ENCODE measurements around the gene POGK.

Gene POGK

GRCh38 chr1:166884971-166885370 lies 45.7 kb downstream of the POGK start:
- in situ Hi-C loops (cut with HindIII; ENCODE audit: low pct_ligation_motif_present, low pct_unique_long_range_greater_than_20kb, low sequenced_read_pairs), result no loop called here
- no peak for DNase-seq

- in situ Hi-C loops (cut with HindIII; ENCODE audit: low pct_ligation_motif_present, low pct_unique_long_range_greater_than_20kb, low sequenced_read_pairs), result no loop called here
- no peak for DNase-seq
Observed at GRCh38 chr1:166888373-166889111, 49.3 kb downstream of the POGK start.

- DNase-seq, result no peak
Observed at GRCh38 chr1:166889776-166890175, 50.5 kb downstream of the POGK start.

GRCh38 chr1:166895766-166896165 lies 56.5 kb downstream of the POGK start:
- no peak for DNase-seq

More at GRCh38 chr1:166889776-166890175, 50.5 kb downstream of the POGK start:
- in situ Hi-C loops (cut with HindIII; ENCODE audit: low pct_ligation_motif_present, low pct_unique_long_range_greater_than_20kb, low sequenced_read_pairs), result no loop called here

GRCh38 chr1:166899769-166900168 lies 60.5 kb downstream of the POGK start:
- in situ Hi-C loops (cut with HindIII; ENCODE audit: low pct_ligation_motif_present, low pct_unique_long_range_greater_than_20kb, low sequenced_read_pairs), result loop anchor here (25.0 kb wide), 1 partner anchor 163 kb away; no protein-coding TSS in a partner anchor
- DNase-seq, result no peak

More at GRCh38 chr1:166895766-166896165, 56.5 kb downstream of the POGK start:
- in situ Hi-C loops (cut with HindIII; ENCODE audit: low pct_ligation_motif_present, low pct_unique_long_range_greater_than_20kb, low sequenced_read_pairs), result no loop called here

- in situ Hi-C loops (cut with HindIII; ENCODE audit: low pct_ligation_motif_present, low pct_unique_long_range_greater_than_20kb, low sequenced_read_pairs), result loop anchor here (25.0 kb wide), 1 partner anchor 161 kb away; no protein-coding TSS in a partner anchor
- DNase-seq, result peak; percentile 29
Observed at GRCh38 chr1:166900987-166901386, 61.7 kb downstream of the POGK start.

- DNase-seq, result peak; percentile 37
Observed at GRCh38 chr1:166902279-166902678, 63.0 kb downstream of the POGK start.

GRCh38 chr1:166903232-166903631 lies 64.0 kb downstream of the POGK start:
- DNase-seq, result no peak
- in situ Hi-C loops (cut with HindIII; ENCODE audit: low pct_ligation_motif_present, low pct_unique_long_range_greater_than_20kb, low sequenced_read_pairs), result loop anchor here (25.0 kb wide), 1 partner anchor 159 kb away; no protein-coding TSS in a partner anchor

More at GRCh38 chr1:166902279-166902678, 63.0 kb downstream of the POGK start:
- in situ Hi-C loops (cut with HindIII; ENCODE audit: low pct_ligation_motif_present, low pct_unique_long_range_greater_than_20kb, low sequenced_read_pairs), result loop anchor here (25.0 kb wide), 1 partner anchor 160 kb away; no protein-coding TSS in a partner anchor

GRCh38 chr1:166905136-166905535 lies 65.9 kb downstream of the POGK start:
- DNase-seq, result no peak
- in situ Hi-C loops (cut with HindIII; ENCODE audit: low pct_ligation_motif_present, low pct_unique_long_range_greater_than_20kb, low sequenced_read_pairs), result loop anchor here (25.0 kb wide), 1 partner anchor 157 kb away; no protein-coding TSS in a partner anchor

- in situ Hi-C loops (cut with HindIII; ENCODE audit: low pct_ligation_motif_present, low pct_unique_long_range_greater_than_20kb, low sequenced_read_pairs), result loop anchor here (25.0 kb wide), 1 partner anchor 156 kb away; no protein-coding TSS in a partner anchor
- peak; percentile 40 for DNase-seq
Observed at GRCh38 chr1:166905900-166906299, 66.6 kb downstream of the POGK start.

Data from ACHN (cell line).